Right ventricle myocardium inferior (tissue), 1 donor: ENCODE measurements around the gene PALLD. TPM values are rescaled to one million over a fixed set of nuclear protein-coding genes. Genes with fewer than 3 reads are reported as not detected.
"Not testable (repeated sequence)": the region's sequence is repeated elsewhere in the genome, so short reads cannot be mapped to it uniquely, and the experiment has no call there.

Experiments used
- ATAC-seq: fragments of 200-7000 bp; cut with Tn5 transposase; one replicate; pipeline ENCODE4 v1.9.1; 2020; ENCODE audit warnings: mild to moderate bottlenecking, moderate library complexity
- DNase-seq: peaks from one replicate; pipeline ENCODE4 v3.0.0; 2021; ENCODE audit errors: missing footprints
- intact Hi-C: fragments of 100-400 bp; cut with DNase I; formaldehyde crosslinking; loops from one replicate; pipeline ENCODE4 v1.11.0; 2022
- total RNA-seq: library from RNA; stranded (reverse); fragmentation: NEBNext Ultra II Directional; extraction: Animal tissue kit (Norgen Biotek cat#: 25700); gene quantifications from one replicate; pipeline ENCODE4 v1.2.1, GENCODE V29; 2021
- donor health status: DM: no; HTN: yes; CAD: no; lungs with severe emphysema.

PALLD gene
- total RNA-seq, 1 donor from 2014 or later: 977 TPM

- DNase-seq (no peak), ATAC-seq (no peak)
- intact Hi-C loops: loop anchor here (10.0 kb wide), 1 partner anchor 303 kb away; no protein-coding TSS in a partner anchor
These were observed 9.4 kb upstream of the PALLD start for GRCh38 chr4:168487282-168488035.

- intact Hi-C loops: loop anchor here (10.0 kb wide), 1 partner anchor 304 kb away; no protein-coding TSS in a partner anchor
- no peak for DNase-seq
- peak; percentile 86 for ATAC-seq
These were observed 8.0 kb upstream of the PALLD start for GRCh38 chr4:168488869-168489274.

- DNase-seq (no peak), ATAC-seq (peak; percentile 44)
- intact Hi-C loops: loop anchor here (10.0 kb wide), 1 partner anchor 305 kb away; no protein-coding TSS in a partner anchor
These were observed 7.2 kb upstream of the PALLD start for GRCh38 chr4:168489616-168490015.

- DNase-seq (no peak), ATAC-seq (no peak)
- intact Hi-C loops: no loop called here
These were observed 6.1 kb upstream of the PALLD start for GRCh38 chr4:168490711-168491110.

GRCh38 chr4:168491563-168491962 lies 5.3 kb upstream of the PALLD start:
- ATAC-seq: no peak

GRCh38 chr4:168498251-168498650 lies 1.4 kb downstream of the PALLD start:
- no peak for DNase-seq
- ATAC-seq: peak; percentile 53
- intact Hi-C loops: loop anchor here (5.0 kb wide), 2 partner anchors 91 to 241 kb away; no protein-coding TSS in a partner anchor

More at GRCh38 chr4:168491563-168491962, 5.3 kb upstream of the PALLD start:
- intact Hi-C loops: no loop called here
- DNase-seq: no peak

- intact Hi-C loops: loop anchor here (5.0 kb wide), 2 partner anchors 92 to 242 kb away; no protein-coding TSS in a partner anchor
- ATAC-seq (no peak), DNase-seq (no peak)
These were observed 2.4 kb downstream of the PALLD start for GRCh38 chr4:168499241-168499640.

- ATAC-seq (no peak), DNase-seq (no peak)
- intact Hi-C loops: no loop called here
These were observed 4.6 kb downstream of the PALLD start for GRCh38 chr4:168501407-168501806.

- intact Hi-C loops: no loop called here
- no peak for ATAC-seq
These were observed 6.0 kb downstream of the PALLD start for GRCh38 chr4:168502861-168503260.

GRCh38 chr4:168503652-168504362 lies 7.0 kb downstream of the PALLD start:
- intact Hi-C loops: no loop called here
- ATAC-seq: peak; percentile 57
- no peak for DNase-seq

More at GRCh38 chr4:168502861-168503260, 6.0 kb downstream of the PALLD start:
- DNase-seq: no peak

GRCh38 chr4:168504526-168504925 lies 7.7 kb downstream of the PALLD start:
- ATAC-seq (no peak), DNase-seq (no peak)
- intact Hi-C loops: no loop called here

- no peak for DNase-seq
- intact Hi-C loops: no loop called here
- no peak for ATAC-seq
These were observed 9.2 kb downstream of the PALLD start for GRCh38 chr4:168506014-168506413.

- DNase-seq (no peak), ATAC-seq (no peak)
- intact Hi-C loops: no loop called here
These were observed 10.4 kb downstream of the PALLD start for GRCh38 chr4:168507178-168507815.

GRCh38 chr4:168508683-168509082 lies 11.8 kb downstream of the PALLD start:
- ATAC-seq (peak; percentile 28), DNase-seq (no peak)
- intact Hi-C loops: no loop called here

GRCh38 chr4:168509786-168510185 lies 12.9 kb downstream of the PALLD start:
- DNase-seq (no peak), ATAC-seq (no peak)
- intact Hi-C loops: loop anchor here (5.0 to 10.0 kb wide), 4 partner anchors 78 to 413 kb away; no protein-coding TSS in a partner anchor

GRCh38 chr4:168511780-168512489 lies 15.1 kb downstream of the PALLD start:
- DNase-seq (peak; percentile 59), ATAC-seq (no peak)
- intact Hi-C loops: loop anchor here (5.0 to 10.0 kb wide), 4 partner anchors 75 to 410 kb away; no protein-coding TSS in a partner anchor

GRCh38 chr4:168513826-168514225 lies 17.0 kb downstream of the PALLD start:
- not testable (repeated sequence) for ATAC-seq, DNase-seq
- intact Hi-C loops: loop anchor here (5.0 to 10.0 kb wide), 4 partner anchors 73 to 408 kb away; no protein-coding TSS in a partner anchor

GRCh38 chr4:168514249-168514852 lies 17.5 kb downstream of the PALLD start:
- ATAC-seq: no peak
- DNase-seq: no peak
- intact Hi-C loops: loop anchor here (5.0 to 10.0 kb wide), 4 partner anchors 73 to 408 kb away; no protein-coding TSS in a partner anchor
